Measurements from ENCODE around the gene HINT1.

HINT1 gene

GRCh38 chr5:131109540-131110255, 55.4 kb downstream of the HINT1 start:
- DNase-seq, result peak; percentile 69 to 87
